SU-DHL-6 (cell line): Measurements from ENCODE around the gene KLHL29.

Source experiments
- H2AFZ ChIP-seq: fragments of 200-600 bp; sonication (generic); 2 replicates; pipeline ENCODE4 v1.6.1; 2014; ENCODE audit warnings: low read depth, mild to moderate bottlenecking, moderate library complexity, mixed read lengths, antibody characterized with exemption, low read length; ENCODE audit not compliant: severe bottlenecking
- H3F3A ChIP-seq: fragments of 200-600 bp; shearing (Covaris generic); 2 replicates; pipeline ENCODE4 v1.6.0; 2016; ENCODE audit warnings: antibody characterized with exemption, mild to moderate bottlenecking; ENCODE audit not compliant: insufficient read depth
- H3K27ac ChIP-seq: fragments of 200-600 bp; sonication (generic); 2 replicates; pipeline ENCODE4 v1.5.1; 2016; ENCODE audit warnings: low read depth, mild to moderate bottlenecking, low read length, moderate library complexity, mixed read lengths
- H3K27me3 ChIP-seq: fragments of 200-600 bp; sonication (generic), shearing (Covaris generic); 2 replicates; pipeline ENCODE4 v1.6.0; 2014; ENCODE audit warnings: mild to moderate bottlenecking, low read length
- H3K36me3 ChIP-seq: fragments of 200-600 bp; sonication (generic); 2 replicates; pipeline ENCODE4 v1.6.1; 2014; ENCODE audit warnings: mild to moderate bottlenecking, low read length, mixed read lengths
- H3K4me2 ChIP-seq: fragments of 300-600, 200-600 bp; shearing (Covaris generic), sonication (generic); 2 replicates; pipeline ENCODE4 v1.6.0; 2014; ENCODE audit warnings: low read length, low read depth, mild to moderate bottlenecking; ENCODE audit not compliant: poor library complexity, severe bottlenecking
- H3K4me3 ChIP-seq: fragments of 200-600 bp; sonication (generic); 2 replicates; pipeline ENCODE4 v1.5.1; 2014; ENCODE audit warnings: antibody characterized with exemption, low read length, mild to moderate bottlenecking, mixed read lengths; ENCODE audit not compliant: insufficient read depth, poor library complexity, severe bottlenecking
- H3K79me2 ChIP-seq: fragments of 200-600 bp; sonication (generic); 2 replicates; pipeline ENCODE4 v1.6.1; 2014; ENCODE audit warnings: mild to moderate bottlenecking, low read length, moderate library complexity; ENCODE audit not compliant: insufficient read depth
- H3K9ac ChIP-seq: fragments of 200-600 bp; sonication (generic); 2 replicates; pipeline ENCODE4 v1.7.0; 2014; ENCODE audit warnings: mild to moderate bottlenecking, low read length
- H3K9me2 ChIP-seq: fragments of 200-600 bp; sonication (generic); replicated peaks from 2 replicates; pipeline ENCODE4 v1.6.1; 2014; ENCODE audit warnings: low read length; ENCODE audit not compliant: insufficient read depth
- H3K9me3 ChIP-seq: fragments of 200-600 bp; sonication (generic); 2 replicates; pipeline ENCODE4 v1.6.1; 2014; ENCODE audit warnings: low read length, mixed read lengths; ENCODE audit not compliant: insufficient read depth
- H4K20me1 ChIP-seq: fragments of 200-600 bp; sonication (generic); 2 replicates; pipeline ENCODE4 v1.6.1; 2014; ENCODE audit warnings: low read depth, mild to moderate bottlenecking, antibody characterized with exemption, low read length, moderate library complexity, mixed read lengths
- CTCF ChIP-seq: fragments of 200-600 bp; sonication (generic); IDR thresholded peaks from one replicate; pipeline ENCODE4 v1.5.1; 2017; ENCODE audit warnings: antibody characterized with exemption, mild to moderate bottlenecking, low read length, moderate library complexity; ENCODE audit not compliant: insufficient read depth, poor library complexity, severe bottlenecking
- EZH2phosphoT487 ChIP-seq: fragments of 200-600 bp; sonication (generic), shearing (Covaris generic); conservative IDR thresholded peaks from 2 replicates; pipeline ENCODE4 v1.6.1; 2018; ENCODE audit warnings: mild to moderate bottlenecking, antibody characterized with exemption, low read length, moderate library complexity, mixed read lengths

KLHL29 gene

GRCh38 chr2:23482188-23482587, 97.2 kb downstream of the KLHL29 start:
- no peak overlapping the region for H3K4me2 ChIP-seq
- H2AFZ ChIP-seq: no peak overlapping the region
- H3K79me2 ChIP-seq: no peaks in the 10 kb centered on the region
- H3K27ac ChIP-seq: no peak overlapping the region
- no peaks in the 10 kb centered on the region for H4K20me1 ChIP-seq
- H3K36me3 ChIP-seq: no peaks in the 10 kb centered on the region
- H3K9me2 ChIP-seq: no peaks in the 10 kb centered on the region
- no peak for TF ChIP-seq EZH2phosphoT487
- no peak for TF ChIP-seq CTCF
- H3K9me3 ChIP-seq: no peaks in the 10 kb centered on the region
- H3K4me3 ChIP-seq: no peak overlapping the region
- H3K27me3 ChIP-seq: no peaks in the 10 kb centered on the region
- no peaks in the 10 kb centered on the region for H3F3A ChIP-seq
- no peak overlapping the region for H3K9ac ChIP-seq

GRCh38 chr2:23482607-23483006, 97.6 kb downstream of the KLHL29 start:
- H3K4me3 ChIP-seq: no peak overlapping the region
- H3K9me3 ChIP-seq: no peaks in the 10 kb centered on the region
- no peaks in the 10 kb centered on the region for H3F3A ChIP-seq
- no peaks in the 10 kb centered on the region for H3K79me2 ChIP-seq
- no peak overlapping the region for H2AFZ ChIP-seq
- no peaks in the 10 kb centered on the region for H3K36me3 ChIP-seq
- H3K4me2 ChIP-seq: no peak overlapping the region
- no peak overlapping the region for H3K9ac ChIP-seq
- no peaks in the 10 kb centered on the region for H3K9me2 ChIP-seq
- no peaks in the 10 kb centered on the region for H3K27me3 ChIP-seq
- H4K20me1 ChIP-seq: no peaks in the 10 kb centered on the region
- H3K27ac ChIP-seq: no peak overlapping the region
- no peak for TF ChIP-seq EZH2phosphoT487
- TF ChIP-seq CTCF: no peak

GRCh38 chr2:23483791-23484190, 98.8 kb downstream of the KLHL29 start:
- H3K9me3 ChIP-seq: no peaks in the 10 kb centered on the region
- H3K27me3 ChIP-seq: no peaks in the 10 kb centered on the region
- no peak overlapping the region for H3K4me3 ChIP-seq
- H3K79me2 ChIP-seq: no peaks in the 10 kb centered on the region
- H3K9ac ChIP-seq: no peak overlapping the region
- no peaks in the 10 kb centered on the region for H4K20me1 ChIP-seq
- no peak overlapping the region for H3K27ac ChIP-seq
- no peak overlapping the region for H2AFZ ChIP-seq
- no peaks in the 10 kb centered on the region for H3K36me3 ChIP-seq
- TF ChIP-seq CTCF: no peak
- TF ChIP-seq EZH2phosphoT487: no peak
- H3F3A ChIP-seq: no peaks in the 10 kb centered on the region
- no peak overlapping the region for H3K4me2 ChIP-seq
- no peaks in the 10 kb centered on the region for H3K9me2 ChIP-seq

GRCh38 chr2:23484275-23484674, 99.3 kb downstream of the KLHL29 start:
- Histone ChIP-seq H3K9me2 (no peaks in the 10 kb centered on the region), H3K4me3 (no peak overlapping the region), H3K79me2 (no peaks in the 10 kb centered on the region), H2AFZ (no peak overlapping the region), H3K9ac (no peak overlapping the region), H3K4me2 (no peak overlapping the region), H3K36me3 (no peaks in the 10 kb centered on the region), H3K9me3 (no peaks in the 10 kb centered on the region), H3K27me3 (no peaks in the 10 kb centered on the region), H3K27ac (no peak overlapping the region), H4K20me1 (no peaks in the 10 kb centered on the region), H3F3A (no peaks in the 10 kb centered on the region)
- TF ChIP-seq EZH2phosphoT487: no peak
- no peak for TF ChIP-seq CTCF
